GM18907 (cell line): Measurements from ENCODE around the gene SPHK1.
A peak's percentile ranks its signal among the peaks of the same experiment; 100 is the strongest.
"Not testable (repeated sequence)": the region's sequence is repeated elsewhere in the genome, so short reads cannot be mapped to it uniquely, and the experiment has no call there.

Source experiments
- ATAC-seq: cut with Tn5 transposase; IDR thresholded peaks from one replicate; pipeline ENCODE4 v1.9.1; 2021; ENCODE audit warnings: mild to moderate bottlenecking, moderate library complexity; ENCODE audit not compliant: unreplicated experiment

SPHK1 gene

GRCh38 chr17:76384222-76384986 lies at the start of gene SPHK1:
Gene SPHK1 (plus strand): TSS chr17:76384609. CDS start chr17:76385645, 1,036 bp downstream.
- peak; percentile 50 for ATAC-seq

GRCh38 chr17:76335716-76336381 lies 48.6 kb upstream of the SPHK1 start:
- no peak for ATAC-seq

GRCh38 chr17:76336756-76337412 lies 47.5 kb upstream of the SPHK1 start:
- ATAC-seq: no peak

GRCh38 chr17:76337413-76337777 lies 47.0 kb upstream of the SPHK1 start:
- ATAC-seq: no peak

GRCh38 chr17:76341301-76341700 lies 43.1 kb upstream of the SPHK1 start:
- no peak for ATAC-seq

- no peak for ATAC-seq
Measured at GRCh38 chr17:76343106-76343505, 41.3 kb upstream of the SPHK1 start.

- ATAC-seq: no peak
Measured at GRCh38 chr17:76345377-76345974, 38.9 kb upstream of the SPHK1 start.

GRCh38 chr17:76346936-76347335 lies 37.5 kb upstream of the SPHK1 start:
- not testable (repeated sequence) for ATAC-seq

- no peak for ATAC-seq
Measured at GRCh38 chr17:76350463-76350862, 33.9 kb upstream of the SPHK1 start.

- ATAC-seq: no peak
Measured at GRCh38 chr17:76351526-76352071, 32.8 kb upstream of the SPHK1 start.

GRCh38 chr17:76353004-76353598 lies 31.3 kb upstream of the SPHK1 start:
- ATAC-seq: peak; percentile 19

- peak; percentile 91 for ATAC-seq
Measured at GRCh38 chr17:76353599-76354316, 30.7 kb upstream of the SPHK1 start, which contains the start of gene PRPSAP1. Gene PRPSAP1 (minus strand): TSS chr17:76353916. CDS start chr17:76353703, 213 bp downstream.

GRCh38 chr17:76354317-76354729 lies 30.1 kb upstream of the SPHK1 start:
- ATAC-seq: no peak

- ATAC-seq: no peak
Measured at GRCh38 chr17:76354747-76355310, 29.6 kb upstream of the SPHK1 start.

GRCh38 chr17:76356803-76357456 lies 27.5 kb upstream of the SPHK1 start:
- ATAC-seq: no peak

GRCh38 chr17:76357597-76358158 lies 26.7 kb upstream of the SPHK1 start:
- no peak for ATAC-seq

GRCh38 chr17:76359375-76359774 lies 25.0 kb upstream of the SPHK1 start:
- ATAC-seq: no peak

GRCh38 chr17:76359776-76360175 lies 24.6 kb upstream of the SPHK1 start:
- ATAC-seq: not testable (repeated sequence)

GRCh38 chr17:76360461-76360860 lies 23.9 kb upstream of the SPHK1 start:
- ATAC-seq: no peak
